ENCODE measurements around the gene IGFALS.

- no peak for TF ChIP-seq POLR2A (IDR thresholded peaks at IDR 0.05)
- no peak for TF ChIP-seq POLR2AphosphoS5 (IDR thresholded peaks at IDR 0.05)
- TF ChIP-seq CTCF (IDR thresholded peaks at IDR 0.05): no peak
- no peak for TF ChIP-seq EP300 (IDR thresholded peaks at IDR 0.05; ENCODE audit: low read depth)
These were observed 47.4 kb downstream of the IGFALS start for GRCh38 chr16:1745900-1746692.

All from transverse colon (tissue), 4 donors.